Testis (tissue), 3 donors: Measurements from ENCODE around the gene CRIP2. TPM values are rescaled to one million over a fixed set of nuclear protein-coding genes. Genes with fewer than 3 reads are reported as not detected.
A peak's percentile ranks its signal among the peaks of the same experiment; 100 is the strongest.

Source experiments
- DNase-seq: peaks from one replicate; pipeline ENCODE4 v3.0.0-alpha.2; 2019
- H3K27ac ChIP-seq, 2 donors: fragments of 200-600 bp; sonication (generic); one replicate each; pipeline ENCODE4 v1.5.1; 2019
- H3K27me3 ChIP-seq: fragments of 200-600 bp; sonication (generic); one replicate; pipeline ENCODE4 v1.5.1; 2019
- H3K36me3 ChIP-seq: fragments of 200-600 bp; sonication (generic); one replicate; pipeline ENCODE4 v1.5.1; 2017; ENCODE audit warnings: low read depth; ENCODE audit errors: missing control alignments
- H3K4me1 ChIP-seq: fragments of 200-600 bp; sonication (generic); one replicate; pipeline ENCODE4 v1.5.1; 2019
- H3K4me3 ChIP-seq, 2 donors: fragments of 200-600 bp; sonication (generic); one replicate each; pipeline ENCODE4 v1.5.1; 2017 to 2019
- H3K9me3 ChIP-seq: fragments of 200-600 bp; sonication (generic); one replicate; pipeline ENCODE4 v1.5.1; 2017
- CTCF ChIP-seq, 3 experiments: fragments of 450-650 bp in 2 of 3; fragments of 200-600 bp in 1 of 3; sonication (generic) in 1 of 3; IDR thresholded peaks; one replicate each; pipeline ENCODE4 v1.5.1; 2016 to 2019; ENCODE audit warnings: antibody characterized with exemption in 3 of 3, mild to moderate bottlenecking in 2 of 3, moderate library complexity in 1 of 3
- POLR2A ChIP-seq: fragments of 450-650 bp; IDR thresholded peaks from one replicate; pipeline ENCODE4 v1.6.1; 2017; ENCODE audit warnings: antibody characterized with exemption, mild to moderate bottlenecking, moderate library complexity
- WGBS, 2 donors: methylation state at CpG; one replicate each; pipeline ENCODE4 v1.1.5; 2018; 5-methylcytosine and 5-hydroxymethylcytosine counted together
- intact Hi-C: fragments of 100-400 bp; cut with DNase I; formaldehyde crosslinking; loops from one replicate; pipeline ENCODE4 v1.15.1; 2023; ENCODE audit warnings: low total_unique reads
- polyA plus RNA-seq: library from polyadenylated mRNA; stranded (reverse); fragments of 350-450 nt; fragmentation: Illumina TruSeq; extraction: RNeasy Lipid Tissue Mini Kit (QIAGEN cat#74804); gene quantifications from one replicate; pipeline ENCODE4 v1.2.3, GENCODE V29; 2014; ENCODE audit warnings: low read depth, low replicate concordance; ENCODE audit not compliant: insufficient read depth
- total RNA-seq, 2 donors: library from RNA; depleted of rRNA; stranded (reverse); fragments of >200 nt; gene quantifications; one replicate each; pipeline ENCODE4 v1.2.3, GENCODE V29; 2016

CRIP2 gene
- total and polyA plus RNA-seq, 3 donors from 2014 or later = 114 to 159 (median 121) TPM

- peak; percentile 50 for DNase-seq
- TF ChIP-seq CTCF (IDR thresholded peaks at IDR 0.05) = no peak
- no peak for TF ChIP-seq POLR2A
- intact Hi-C loops = no loop called here
- H3K36me3 ChIP-seq = no peaks in the 10 kb centered on the region
- H3K4me1 ChIP-seq = peaks cover 9% of the 10 kb centered on the region
- H3K27ac ChIP-seq = no peak overlapping the region
- H3K27me3 ChIP-seq = no peaks in the 10 kb centered on the region
- no peaks in the 10 kb centered on the region for H3K9me3 ChIP-seq
- no peak overlapping the region for H3K4me3 ChIP-seq
- WGBS, 2 donors = 60 to 70% methylated on average over 1 to 27 of the region's 27 CpGs
Observed at GRCh38 chr14:105499256-105500035, 24.8 kb downstream of the CRIP2 start.

GRCh38 chr14:105500036-105500725, 25.6 kb downstream of the CRIP2 start:
- intact Hi-C loops = no loop called here
- peaks cover 9% of the 10 kb centered on the region for H3K4me1 ChIP-seq
- DNase-seq = no peak
- TF ChIP-seq POLR2A (no peak), CTCF (IDR thresholded peaks at IDR 0.05) (no peak)
- H3K9me3 ChIP-seq = no peaks in the 10 kb centered on the region
- no peak overlapping the region for H3K27ac ChIP-seq
- no peak overlapping the region for H3K4me3 ChIP-seq
- H3K36me3 ChIP-seq = no peaks in the 10 kb centered on the region
- 82 to 86% methylated on average over 18 to 21 of the region's 21 CpGs for WGBS, 2 donors
- no peaks in the 10 kb centered on the region for H3K27me3 ChIP-seq

- intact Hi-C loops = no loop called here
- H3K9me3 ChIP-seq = no peaks in the 10 kb centered on the region
- WGBS, 2 donors = 71 to 73% methylated on average over 8 to 10 of the region's 10 CpGs
- no peak overlapping the region for H3K4me3 ChIP-seq
- no peaks in the 10 kb centered on the region for H3K27me3 ChIP-seq
- no peak overlapping the region for H3K27ac ChIP-seq
- peaks cover 9% of the 10 kb centered on the region for H3K4me1 ChIP-seq
- DNase-seq = no peak
- no peaks in the 10 kb centered on the region for H3K36me3 ChIP-seq
- TF ChIP-seq CTCF (IDR thresholded peaks at IDR 0.05) (no peak), POLR2A (no peak)
Observed at GRCh38 chr14:105500726-105501101, 26.1 kb downstream of the CRIP2 start.

GRCh38 chr14:105501504-105502291, 27.1 kb downstream of the CRIP2 start:
- Histone ChIP-seq H3K27me3 (no peaks in the 10 kb centered on the region), H3K4me3 (no peak overlapping the region), H3K27ac (no peak overlapping the region), H3K4me1 (peaks cover 9% of the 10 kb centered on the region), H3K9me3 (no peaks in the 10 kb centered on the region), H3K36me3 (no peaks in the 10 kb centered on the region)
- TF ChIP-seq POLR2A (no peak), CTCF (IDR thresholded peaks at IDR 0.05) (no peak)
- no peak for DNase-seq
- intact Hi-C loops = no loop called here
- 85 to 90% methylated on average over 13 of the region's 13 CpGs for WGBS, 2 donors
